NCI-H446 treated with DMSO at 0.1 percent for 48 hours (cell line): ENCODE measurements around the gene CDH23.
A peak's percentile ranks its signal among the peaks of the same experiment; 100 is the strongest.

Experiments
- DNase-seq: peaks from one replicate; lab custom pipeline; 2025; lab: John Stamatoyannopoulos, UW

Gene CDH23

DNA sequence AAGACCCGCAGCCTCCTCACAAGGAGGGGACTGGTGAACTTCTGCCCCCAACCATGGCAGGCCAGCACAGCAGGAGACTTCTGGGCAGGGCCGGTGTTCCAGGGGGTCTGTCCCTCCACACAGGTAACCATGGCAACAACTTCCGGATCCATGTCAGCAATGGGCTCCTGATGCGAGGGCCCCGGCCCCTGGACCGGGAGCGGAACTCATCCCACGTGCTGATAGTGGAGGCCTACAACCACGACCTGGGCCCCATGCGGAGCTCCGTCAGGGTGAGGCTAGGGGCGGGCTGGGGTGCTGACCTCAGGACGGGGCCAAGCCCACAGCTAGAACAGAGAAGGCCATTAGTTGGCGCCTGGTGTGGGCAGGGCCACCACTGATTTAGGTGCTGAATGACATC lies 328.5 kb downstream of the CDH23 start:
- no peak for DNase-seq

DNA sequence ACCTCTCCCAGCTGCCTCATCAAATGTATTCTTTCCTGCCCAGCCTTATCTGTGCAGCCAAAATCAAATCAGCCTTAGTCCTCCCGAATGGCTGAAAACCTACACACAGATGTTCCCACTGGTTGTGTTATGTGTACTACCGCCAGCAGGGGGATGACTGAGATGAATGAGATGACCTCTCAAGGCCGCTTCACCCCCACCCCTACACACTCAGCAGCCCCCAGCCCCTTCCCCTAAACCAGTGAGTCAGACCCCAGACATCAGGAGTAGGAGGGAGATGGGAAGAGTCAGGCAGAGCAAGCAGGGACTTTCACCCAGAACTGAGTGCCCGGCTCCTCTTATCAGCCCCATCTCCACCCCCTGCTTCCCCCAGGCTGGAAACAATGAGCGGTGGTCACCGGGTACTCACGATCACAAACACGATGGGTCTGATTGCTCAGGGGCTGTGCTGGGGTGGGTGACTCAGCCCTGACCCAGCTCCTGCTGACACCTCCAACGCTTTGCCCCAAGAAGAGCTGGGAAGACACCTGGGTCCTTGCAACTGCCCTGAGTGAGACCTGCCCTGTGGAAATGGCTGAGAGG lies 329.4 kb downstream of the CDH23 start:
- no peak for DNase-seq

DNA sequence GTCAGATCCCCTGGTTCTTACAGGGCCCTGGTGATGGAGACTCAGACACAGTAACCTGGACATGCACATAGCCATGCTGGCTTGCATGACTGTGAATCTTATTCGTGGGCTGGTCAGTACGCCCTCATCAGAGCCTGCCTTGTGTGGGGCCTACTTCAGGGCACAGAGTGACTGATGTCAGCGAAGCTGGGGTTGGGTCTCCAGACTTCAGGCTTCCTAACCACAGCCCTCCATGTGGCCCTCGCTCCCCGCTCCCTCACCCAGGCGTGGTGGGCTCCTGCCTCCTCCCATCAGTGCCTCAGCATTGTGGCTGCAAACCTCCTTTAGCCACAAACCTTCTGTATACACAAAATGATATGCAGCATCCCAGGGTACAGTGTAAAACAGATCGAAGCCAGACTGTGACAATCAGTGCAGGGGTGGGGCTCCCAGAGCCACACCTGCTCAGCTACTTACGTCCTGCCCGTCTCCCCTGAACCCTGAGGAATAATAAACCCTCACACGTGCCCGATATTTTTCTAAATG lies 329.9 kb downstream of the CDH23 start:
- DNase-seq: no peak

DNA sequence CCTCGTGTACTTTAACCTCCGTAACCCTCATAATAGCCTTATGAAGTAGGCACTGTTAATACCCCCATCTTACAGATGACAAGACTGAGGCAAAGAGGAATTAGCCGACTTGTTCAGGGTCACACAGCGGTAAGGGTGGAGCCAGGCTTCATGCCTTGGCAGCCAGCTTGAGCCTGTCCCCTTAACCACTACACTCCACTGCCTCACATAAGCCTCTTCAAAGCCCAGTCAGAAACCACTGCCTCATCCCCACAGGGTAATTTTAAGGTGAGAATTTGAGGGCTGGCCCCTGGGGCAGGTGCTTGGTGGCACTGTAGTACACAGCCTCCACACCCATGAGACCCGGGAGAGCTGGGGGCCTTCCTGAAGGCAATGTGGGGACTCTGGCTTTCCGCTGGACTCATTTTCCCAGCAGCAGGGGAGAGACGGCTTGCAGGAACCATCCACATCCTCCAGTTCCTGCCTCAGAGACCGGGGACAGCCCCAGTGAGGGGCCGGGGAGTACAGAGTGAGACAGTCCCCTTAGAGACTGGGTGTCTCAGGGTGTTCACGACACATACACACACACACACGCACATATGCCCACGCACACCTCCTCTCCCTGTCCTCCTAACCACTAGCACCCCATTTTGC lies 330.5 kb downstream of the CDH23 start:
- no peak for DNase-seq

DNA sequence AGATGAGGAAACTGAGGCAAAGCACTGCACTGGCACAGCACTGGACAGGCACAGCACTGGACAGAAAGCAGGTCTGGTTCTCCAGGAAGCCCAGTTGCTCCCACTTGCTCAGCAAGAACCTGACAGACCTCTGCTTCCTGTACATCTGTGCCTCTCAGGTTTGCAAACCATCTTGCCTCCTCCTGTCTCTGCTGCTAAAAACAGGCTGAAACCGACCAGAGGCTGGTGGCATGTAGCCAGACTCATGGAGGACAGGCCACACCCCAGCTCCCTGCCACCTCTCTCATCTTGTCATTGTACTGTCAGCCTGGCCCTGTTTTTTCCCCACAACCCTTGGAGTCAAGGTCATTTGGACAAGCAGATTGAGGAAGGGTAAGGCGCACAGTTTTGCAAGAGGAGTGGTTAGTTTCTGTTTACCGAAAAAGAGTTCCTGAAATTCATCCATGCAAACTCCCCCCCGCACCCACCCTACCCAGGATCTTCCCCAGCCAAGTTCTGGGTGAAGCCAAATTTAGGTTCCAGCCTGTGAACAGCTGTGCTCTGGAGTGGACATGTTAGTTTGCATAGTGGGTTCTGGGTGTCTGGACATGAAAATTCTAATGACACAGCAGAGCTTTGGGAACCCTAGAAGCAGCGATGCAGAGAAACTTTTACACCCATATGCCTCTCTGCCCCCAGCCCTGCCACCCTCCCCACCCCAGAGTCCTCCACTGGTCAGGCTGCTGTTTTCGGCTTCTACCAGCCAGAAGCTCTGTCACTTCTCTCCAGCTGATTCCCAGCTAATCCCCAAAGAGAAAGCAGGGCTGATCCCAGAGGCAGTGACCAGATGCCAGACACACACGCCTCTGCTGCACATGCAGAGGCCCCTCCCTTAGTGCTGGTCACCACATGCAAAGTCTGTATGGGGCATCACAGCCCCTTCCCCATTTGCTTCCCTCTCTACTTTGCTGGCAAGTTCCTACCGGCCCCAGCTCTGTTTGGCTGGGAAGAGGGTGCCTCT lies 331.3 kb downstream of the CDH23 start:
- peak; percentile 1 for DNase-seq

DNA sequence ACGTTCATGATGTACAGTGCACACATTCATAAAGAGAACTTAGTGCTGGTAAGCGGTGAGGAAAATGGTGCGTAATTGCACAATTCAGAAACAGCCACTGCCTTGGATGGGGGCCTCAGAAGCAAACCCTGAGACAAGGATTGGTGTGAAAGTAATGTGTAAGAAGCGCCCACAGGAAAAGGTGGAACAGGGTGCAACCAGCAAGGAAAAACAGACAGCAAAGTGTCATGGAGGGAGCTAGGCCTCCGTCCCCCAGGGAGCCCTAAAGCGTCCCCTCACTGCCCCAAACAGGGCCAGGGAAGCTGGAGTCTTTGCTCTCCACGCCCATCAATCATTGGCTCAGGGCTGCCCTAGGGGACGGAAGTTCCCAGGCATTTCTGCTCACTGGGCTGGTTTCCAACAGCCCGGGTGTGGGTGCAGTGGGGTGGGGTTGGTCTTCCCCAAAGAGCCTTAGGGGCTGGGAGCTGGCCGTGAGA lies 332.5 kb downstream of the CDH23 start:
- no peak for DNase-seq

DNA sequence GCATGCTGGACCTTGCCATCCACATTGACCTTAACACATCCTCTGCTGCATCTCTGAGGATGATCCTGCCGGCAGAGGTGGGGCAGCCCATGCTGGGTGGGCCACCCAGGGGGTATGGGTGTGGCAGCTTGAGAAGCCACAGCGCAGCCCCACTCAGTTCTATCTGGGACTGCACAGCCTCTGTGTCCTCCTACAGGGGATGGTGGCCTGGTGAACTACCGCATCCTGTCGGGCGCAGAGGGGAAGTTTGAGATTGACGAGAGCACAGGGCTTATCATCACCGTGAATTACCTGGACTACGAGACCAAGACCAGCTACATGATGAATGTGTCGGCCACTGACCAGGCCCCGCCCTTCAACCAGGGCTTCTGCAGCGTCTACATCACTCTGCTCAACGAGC lies 335.1 kb downstream of the CDH23 start:
- DNase-seq: no peak

- no peak for DNase-seq
Measured at GRCh38 chr10:71734797-71735196, 338.1 kb downstream of the CDH23 start.

GRCh38 chr10:71735709-71736569 lies 339.2 kb downstream of the CDH23 start:
- DNase-seq: no peak

GRCh38 chr10:71736570-71736952 lies 339.8 kb downstream of the CDH23 start:
- no peak for DNase-seq

GRCh38 chr10:71737001-71737833 lies 340.5 kb downstream of the CDH23 start:
- peak; percentile 57 for DNase-seq

DNA sequence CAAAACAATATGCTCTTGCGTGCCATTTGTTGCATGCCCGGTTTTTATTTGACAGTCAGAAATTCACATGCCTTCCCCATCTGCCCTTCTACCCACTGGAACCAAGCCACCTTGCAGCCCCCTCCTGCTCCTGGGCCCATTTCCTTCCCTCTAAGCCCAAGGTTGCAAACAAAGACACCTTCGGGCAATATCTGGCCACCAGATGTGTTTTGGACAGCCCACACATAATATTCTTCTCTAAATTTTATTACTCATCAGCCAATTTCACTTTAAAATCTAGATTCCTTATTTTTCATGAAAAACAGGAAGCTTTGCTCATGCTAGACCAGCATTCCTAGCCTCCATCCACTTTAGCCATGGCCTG lies 341.1 kb downstream of the CDH23 start:
- no peak for DNase-seq

DNA sequence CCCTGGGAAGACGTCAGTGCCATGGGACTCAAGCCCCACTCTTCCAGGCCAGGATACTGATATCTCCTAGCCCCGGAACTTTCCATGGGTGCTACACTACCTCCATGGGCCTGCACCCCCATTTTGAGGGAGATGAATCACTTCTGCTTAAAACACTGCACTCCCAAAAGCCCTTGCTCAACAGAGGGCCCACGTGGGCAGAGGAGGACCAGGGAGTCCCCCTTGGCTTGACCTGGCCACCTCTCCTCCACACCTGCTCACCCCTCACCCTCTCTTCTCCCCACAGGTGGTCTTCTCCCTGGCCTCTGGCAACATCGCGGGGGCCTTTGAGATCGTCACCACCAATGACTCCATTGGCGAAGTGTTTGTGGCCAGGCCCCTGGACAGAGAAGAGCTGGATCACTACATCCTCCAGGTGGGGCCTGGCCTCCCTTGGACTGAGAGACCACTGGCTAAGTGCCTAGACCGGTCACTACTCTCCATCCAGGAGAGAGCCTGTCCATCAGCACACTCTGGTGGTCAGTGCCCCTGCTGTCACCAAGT lies 342.7 kb downstream of the CDH23 start:
- no peak for DNase-seq

- no peak for DNase-seq
Measured at GRCh38 chr10:71740069-71740653, 343.4 kb downstream of the CDH23 start.

DNA sequence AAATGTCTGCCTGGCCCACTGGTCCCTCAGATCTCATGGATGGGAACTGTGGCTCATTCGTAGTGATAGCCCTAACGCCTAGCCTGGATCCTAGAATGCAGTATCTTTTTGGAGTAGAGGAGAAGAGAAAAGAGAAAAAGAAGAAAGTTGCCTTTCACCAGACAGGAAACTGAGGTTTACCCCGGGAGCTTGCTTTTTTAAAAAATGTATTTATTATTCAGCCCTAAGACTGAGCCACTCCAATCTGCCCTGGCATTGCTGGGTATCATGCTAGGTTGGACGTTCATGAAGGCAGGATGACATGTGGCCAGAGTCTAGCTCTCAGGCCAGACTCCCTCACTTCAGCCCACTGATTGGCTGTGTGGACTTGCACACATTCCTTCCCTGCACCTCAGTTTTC lies 344.3 kb downstream of the CDH23 start:
- no peak for DNase-seq

DNA sequence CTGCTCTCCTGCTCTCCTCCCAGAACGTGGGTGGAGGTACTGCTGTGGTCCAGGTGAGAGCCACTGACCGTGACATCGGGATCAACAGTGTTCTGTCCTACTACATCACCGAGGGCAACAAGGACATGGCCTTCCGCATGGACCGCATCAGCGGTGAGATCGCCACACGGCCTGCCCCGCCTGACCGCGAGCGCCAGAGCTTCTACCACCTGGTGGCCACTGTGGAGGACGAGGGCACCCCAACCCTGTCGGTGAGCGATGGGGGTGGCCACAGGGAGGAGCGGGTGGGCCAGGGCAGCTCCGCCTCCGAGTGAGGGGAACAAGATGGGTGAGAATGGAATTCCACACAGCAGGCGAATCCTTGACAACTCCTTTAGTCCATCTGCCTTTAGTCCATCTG lies 345.0 kb downstream of the CDH23 start:
- no peak for DNase-seq

GRCh38 chr10:71742301-71743088 lies 345.8 kb downstream of the CDH23 start:
- DNase-seq: no peak

DNA sequence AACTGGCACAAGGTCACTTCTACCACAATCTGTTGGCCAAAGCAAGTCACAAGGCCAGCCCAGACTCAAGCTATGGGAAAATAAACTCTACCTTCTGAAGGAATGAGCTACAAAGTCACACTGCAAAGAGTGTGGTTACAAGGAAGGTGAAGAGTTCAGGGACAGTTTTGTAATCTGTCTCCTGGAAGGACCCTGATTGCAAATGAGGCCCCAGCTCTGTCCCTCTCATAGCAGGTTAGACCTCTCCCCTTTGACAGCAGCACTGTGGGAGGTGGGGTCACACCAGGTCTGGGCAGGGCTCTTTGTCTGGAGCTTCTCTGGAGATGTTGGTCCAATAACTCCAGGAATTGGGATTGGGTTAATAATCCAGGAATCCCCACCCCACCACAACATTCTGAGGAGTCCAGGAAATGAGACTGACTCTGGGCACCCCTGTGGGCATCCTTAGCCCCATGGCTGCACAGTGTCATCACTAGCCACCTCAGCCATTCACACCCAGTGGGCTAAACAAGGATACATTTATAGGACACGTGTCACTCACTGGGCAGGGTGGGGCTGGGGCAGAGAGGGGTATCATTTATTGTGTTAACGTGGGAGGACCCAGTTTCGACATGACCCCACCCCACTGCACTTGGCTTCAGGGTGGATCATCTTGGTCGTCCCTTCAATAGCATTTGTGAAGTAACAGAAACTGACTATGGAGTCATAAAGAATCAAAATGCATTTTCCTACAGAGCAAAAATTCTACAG lies 346.5 kb downstream of the CDH23 start:
- DNase-seq: no peak

DNA sequence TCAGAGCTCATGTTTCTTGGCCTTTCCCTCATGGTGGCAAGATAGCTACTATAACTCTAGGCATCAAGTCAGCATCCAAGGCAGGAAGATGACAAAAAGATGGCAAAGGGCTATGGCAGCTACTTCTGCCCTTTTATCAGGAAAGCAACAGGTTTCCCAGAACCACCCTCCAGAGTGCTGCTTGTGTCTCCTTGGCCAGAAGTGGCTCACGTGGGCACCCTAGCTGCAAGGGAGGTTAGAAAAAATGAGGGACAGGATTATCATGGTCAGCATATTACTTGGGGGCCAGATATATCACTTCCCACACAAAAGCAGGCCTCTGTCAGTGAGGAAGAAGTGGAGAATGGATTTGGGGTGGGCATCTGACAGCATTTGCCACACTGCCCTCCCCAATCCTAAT lies 347.1 kb downstream of the CDH23 start:
- DNase-seq: no peak
